ENCODE measurements around the gene MAPK8IP3.
"Not testable (repeated sequence)": the region's sequence is repeated elsewhere in the genome, so short reads cannot be mapped to it uniquely, and the experiment has no call there.

The MAPK8IP3 gene

DNA sequence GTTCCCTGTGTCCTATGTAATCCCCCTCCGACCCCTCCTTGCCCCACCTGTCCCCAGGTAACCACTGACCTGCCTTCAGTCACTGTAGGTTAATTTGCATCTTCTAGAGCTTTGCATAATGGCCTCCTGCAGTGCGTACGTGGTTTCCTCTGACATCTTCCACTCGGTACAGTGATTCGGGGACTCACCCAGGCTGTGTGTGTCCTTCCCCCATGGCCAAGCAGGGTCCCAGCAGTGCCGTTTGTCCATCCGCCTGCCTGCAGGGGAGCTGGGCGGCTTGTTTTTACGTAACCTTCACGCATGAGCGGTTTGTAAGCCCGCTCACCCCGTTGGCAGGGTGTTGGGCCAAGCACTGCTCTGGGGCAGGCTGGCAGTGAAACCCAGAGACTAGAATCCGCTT lies 7.9 kb downstream of the MAPK8IP3 start:
- no peak for DNase-seq

DNA sequence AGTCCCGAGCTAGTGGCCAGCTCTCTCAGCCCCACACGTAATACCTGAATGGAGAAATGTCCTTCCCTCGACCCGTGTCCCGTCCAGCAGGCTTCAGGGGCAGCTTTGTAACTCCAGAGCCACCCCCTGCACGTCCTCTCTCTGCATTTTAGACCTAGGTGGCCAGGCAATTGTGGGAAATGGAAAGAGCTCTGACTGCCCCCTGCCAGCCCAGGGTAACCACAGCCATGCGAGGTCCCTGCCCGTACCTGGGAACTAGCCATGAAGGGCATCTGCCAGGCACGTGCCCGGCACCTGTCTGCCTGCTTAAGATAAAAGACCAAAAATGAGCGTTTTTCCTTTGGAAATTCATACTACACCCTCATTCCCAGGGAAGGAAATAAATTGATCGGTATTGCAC lies 9.2 kb downstream of the MAPK8IP3 start:
- DNase-seq = no peak

DNA sequence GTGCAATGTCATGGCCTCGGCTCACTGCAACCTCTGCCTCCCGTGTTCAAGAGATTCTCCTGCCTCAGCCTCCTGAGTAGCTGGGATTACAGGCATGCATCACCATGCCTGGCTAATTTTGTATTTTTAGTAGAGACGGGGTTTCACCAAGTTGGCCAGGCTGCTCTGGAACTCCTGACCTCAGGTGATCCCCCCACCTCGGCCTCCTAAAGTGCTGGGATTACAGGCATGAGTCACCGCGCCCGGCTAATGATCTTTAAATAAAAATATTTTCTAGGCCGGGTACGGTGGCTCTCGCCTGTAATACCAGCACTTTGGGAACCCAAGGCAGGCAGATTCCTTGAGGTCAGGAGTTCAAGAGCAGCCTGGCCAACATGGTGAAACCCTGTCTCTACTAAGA lies 12.2 kb downstream of the MAPK8IP3 start:
- not testable (repeated sequence) for DNase-seq

DNA sequence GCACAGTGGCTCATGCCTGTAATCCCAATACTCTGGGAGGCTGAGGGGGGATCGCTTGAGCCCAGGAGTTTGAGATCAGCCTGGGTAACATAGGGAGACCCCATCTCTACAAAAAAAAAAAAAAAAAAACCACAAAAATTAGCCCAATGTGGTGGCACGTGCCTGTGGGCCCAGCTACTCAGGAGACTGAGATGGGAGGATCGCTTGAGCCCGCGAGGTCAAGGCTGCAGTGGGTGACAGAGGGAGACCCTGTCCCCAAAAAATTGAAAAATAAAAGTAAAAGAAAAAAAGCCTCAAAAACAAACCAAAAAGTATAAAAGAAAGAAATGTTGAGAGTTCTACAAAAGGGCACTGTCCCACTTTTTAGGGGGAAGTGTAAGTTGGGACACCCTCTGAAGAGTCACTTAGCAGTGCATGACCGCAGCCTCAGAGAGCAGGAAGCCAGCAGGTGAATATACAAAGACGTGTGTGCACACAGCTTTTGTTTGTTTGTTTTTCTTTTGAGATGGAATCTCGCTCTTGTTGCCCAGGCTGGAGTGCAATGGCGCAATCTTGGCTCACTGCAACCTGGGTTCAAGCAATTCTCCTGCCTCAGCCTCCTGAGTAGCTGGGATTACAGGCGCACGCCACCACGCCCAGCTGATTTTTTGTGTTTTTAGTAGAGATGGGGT lies 13.7 kb downstream of the MAPK8IP3 start:
- not testable (repeated sequence) for DNase-seq

DNA sequence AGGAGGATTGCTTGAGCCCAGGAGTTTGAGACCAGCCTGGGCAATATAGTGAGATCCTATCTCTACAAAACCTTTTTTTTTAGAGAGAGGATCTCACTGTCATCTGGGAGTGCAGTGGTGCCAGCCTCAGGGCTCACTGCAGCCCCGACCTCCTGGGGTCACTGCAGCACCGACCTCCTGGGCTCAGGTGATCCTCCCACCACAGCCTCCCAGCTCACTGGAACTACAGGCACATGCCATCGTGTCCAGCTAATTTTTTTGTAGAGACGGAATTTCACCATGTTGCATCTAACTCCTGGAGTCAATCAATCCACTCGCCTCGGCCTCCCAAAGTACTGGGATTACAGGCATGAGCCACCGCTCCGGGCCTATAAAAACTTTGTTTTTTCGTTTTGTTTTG lies 15.4 kb downstream of the MAPK8IP3 start:
- DNase-seq = no peak

DNA sequence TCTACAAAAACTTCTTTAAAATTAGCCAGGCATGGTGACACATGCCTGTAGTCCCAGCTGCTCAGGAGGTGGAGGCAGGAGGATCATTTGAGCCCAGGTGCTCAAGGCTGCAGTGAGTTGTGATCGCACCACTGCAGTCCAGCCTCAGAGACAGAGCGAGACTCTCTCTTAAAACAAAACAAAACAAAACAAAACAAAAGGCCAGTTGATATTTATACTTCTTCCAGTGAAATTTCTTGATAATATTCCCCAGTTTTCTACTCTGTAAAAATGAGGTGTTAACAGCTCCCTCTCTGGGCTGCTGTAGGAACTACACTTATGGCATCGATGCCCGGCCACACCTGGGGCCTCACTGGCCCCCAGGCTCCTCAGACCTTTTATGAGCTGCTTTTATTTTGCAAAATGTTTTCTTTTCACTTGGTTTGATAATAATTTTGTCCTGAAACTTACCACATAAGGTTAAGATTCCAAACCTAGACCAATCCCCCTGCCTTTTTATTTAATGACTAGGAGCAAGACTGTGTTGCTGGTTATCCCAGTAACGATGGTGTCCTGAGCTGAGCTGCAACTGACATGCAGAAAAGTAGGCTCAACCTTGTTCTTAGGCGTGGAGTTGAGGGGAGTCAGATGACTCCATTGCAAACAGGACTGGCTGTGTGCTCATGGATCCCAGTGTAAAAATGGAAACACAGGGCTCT lies 17.6 kb downstream of the MAPK8IP3 start:
- peak; percentile 28 for DNase-seq

DNA sequence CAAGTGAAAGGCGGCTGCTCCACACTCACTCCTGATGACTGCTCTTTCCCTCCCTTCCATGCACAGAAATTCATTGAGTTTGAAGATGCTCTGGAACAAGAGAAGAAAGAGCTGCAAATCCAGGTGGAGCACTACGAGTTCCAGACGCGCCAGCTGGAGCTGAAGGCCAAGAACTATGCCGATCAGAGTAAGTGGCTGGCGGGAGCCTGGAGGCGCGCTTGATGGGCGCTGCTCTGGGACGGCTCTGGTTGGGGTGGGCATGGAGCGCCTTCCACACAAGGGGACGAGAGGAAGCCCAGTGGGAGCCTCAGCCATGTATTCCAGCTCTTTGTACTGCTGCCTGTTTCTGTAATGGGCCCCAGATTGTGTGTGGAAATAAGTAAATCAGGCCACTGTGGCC lies 18.5 kb downstream of the MAPK8IP3 start:
- DNase-seq = no peak

DNA sequence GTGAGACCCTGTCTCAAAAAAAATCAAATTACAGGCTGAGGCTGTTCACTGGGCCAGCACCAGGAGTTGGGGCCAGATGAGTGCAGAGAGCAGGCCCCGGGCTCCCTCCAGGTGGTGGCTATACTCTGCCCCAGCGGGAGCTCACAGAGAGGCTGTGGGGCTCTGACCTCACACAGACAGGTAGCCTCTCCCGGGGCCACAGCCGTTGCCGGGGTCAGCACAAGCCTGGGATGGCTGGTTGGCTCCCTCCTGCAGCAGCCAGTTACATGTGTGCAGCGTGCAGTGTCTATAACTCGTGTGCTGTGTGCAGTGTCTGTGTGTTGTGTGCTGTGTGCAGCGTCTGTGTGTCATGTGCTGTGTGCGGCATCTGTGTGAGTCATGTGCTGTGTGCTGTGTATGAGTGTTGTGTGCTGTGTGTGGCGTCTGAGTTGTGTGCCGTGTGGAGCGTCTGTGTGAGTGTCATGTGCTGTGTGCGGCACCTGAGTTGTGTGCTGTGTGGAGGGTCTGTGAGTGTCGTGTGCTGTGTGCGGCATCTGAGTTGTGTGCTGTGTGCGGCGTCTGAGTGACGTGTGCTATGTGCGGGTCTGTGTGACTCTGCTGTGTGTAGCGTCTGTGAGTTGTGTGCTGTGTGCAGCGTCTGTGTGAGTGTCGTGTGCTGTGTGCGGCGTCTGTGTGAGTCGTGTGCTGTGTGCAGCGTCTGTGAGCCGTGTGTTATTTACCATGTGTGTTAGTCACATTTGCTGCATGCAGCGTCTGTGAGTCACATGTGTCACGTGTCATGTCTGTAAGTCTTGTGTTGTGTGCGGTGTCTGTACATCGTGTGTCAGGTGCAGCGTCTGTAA lies 20.9 kb downstream of the MAPK8IP3 start:
- no peak for DNase-seq

DNA sequence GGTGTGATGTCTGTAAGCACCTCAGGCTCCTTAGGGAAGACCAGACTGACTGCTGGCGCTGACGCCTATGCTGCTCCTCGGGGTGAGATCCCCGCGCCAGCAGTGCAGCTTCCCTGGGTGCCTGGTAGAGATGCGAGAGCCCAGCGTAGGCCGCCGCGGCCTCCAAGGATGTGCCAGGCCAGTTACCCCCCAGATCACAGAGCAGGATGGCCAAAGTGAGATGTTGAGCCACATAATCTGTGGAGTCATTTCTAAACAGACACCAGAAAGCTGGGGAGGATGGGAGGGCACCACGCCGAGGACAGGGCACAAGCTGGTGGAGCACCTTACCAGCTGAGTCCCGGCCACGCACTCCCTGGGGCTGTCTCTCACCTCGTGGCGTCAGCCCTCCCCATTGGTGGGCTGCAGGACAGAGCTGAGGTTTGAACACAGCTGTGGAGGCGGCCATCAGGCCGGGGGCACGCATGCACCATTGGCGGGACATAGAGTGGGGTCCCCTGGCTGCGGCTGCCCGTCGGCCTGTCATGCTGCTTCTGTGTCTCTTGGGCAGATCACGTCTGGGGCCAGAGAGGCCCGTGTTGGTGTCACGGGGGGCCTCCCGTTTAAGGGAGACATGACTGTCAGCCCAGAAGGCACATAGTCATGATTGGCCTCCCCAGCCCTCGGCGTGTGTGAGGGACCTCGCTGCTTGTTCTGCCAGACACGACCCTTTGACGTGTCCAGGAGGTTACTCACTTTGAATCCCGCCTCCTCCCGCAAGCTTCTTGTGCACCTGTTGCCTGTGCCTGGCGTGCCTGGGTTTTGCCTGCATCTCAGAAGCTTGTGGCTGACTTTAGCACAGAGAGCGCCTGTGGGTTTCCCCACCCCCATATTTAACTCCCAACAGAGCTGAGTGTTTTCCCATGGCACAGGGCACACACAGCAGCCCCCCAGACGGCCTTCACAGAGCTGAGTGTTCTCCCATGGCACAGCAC lies 21.9 kb downstream of the MAPK8IP3 start:
- no peak for DNase-seq

DNA sequence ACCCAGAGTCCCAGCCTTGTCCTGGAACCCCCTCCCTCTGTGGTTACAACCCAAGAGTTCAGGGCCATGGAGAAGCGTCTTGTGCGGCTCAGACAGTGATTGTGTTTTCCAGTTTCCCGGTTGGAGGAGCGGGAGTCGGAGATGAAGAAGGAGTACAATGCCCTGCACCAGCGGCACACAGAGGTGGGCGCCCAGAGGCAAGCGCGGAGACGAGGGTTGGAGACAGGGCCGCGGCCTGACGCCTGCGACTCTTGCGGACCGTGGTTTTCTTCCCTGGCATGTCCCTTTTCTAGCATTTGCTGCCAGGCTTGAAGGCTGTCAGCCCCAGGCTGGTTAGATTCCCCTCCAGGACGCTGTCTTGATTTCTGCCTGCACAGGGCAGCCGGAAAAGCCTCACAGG lies 23.0 kb downstream of the MAPK8IP3 start:
- no peak for DNase-seq

DNA sequence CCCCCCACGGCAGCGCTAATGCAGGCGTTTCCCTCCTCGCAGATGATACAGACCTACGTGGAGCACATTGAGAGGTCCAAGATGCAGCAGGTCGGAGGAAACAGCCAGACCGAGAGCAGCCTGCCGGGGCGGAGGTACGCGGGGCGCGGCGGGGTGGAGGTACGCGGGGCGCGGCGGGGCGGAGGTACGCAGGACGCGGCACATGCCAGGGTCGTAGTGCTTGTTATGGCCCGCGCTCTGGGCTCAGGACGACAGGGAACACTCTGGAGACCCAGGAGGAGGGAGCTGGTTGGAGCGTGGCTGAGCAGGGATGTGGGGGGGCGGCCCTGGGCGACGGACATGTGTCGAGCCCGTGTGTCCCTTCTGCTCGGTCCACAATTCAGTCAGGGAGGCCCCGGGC lies 23.4 kb downstream of the MAPK8IP3 start:
- DNase-seq = no peak

DNA sequence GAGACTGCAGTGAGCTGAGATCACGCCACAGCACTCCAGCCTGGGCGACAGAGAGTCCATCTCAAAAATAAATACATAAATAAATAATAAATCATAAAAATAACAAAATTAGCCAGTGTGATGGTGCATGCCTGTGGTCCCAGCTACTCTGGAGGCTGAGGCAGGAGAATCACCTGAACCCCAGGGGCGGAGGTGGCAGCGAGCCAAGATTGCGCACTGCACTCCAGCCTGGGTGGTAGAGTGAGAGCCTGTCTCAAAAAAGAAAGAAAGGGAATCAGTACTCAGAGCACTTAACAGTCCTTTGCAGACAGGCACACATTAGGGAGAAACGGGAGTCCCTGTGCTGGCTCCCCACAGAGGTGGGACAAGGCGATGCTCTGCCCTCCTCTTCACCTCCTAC lies 25.1 kb downstream of the MAPK8IP3 start:
- no peak for DNase-seq

DNA sequence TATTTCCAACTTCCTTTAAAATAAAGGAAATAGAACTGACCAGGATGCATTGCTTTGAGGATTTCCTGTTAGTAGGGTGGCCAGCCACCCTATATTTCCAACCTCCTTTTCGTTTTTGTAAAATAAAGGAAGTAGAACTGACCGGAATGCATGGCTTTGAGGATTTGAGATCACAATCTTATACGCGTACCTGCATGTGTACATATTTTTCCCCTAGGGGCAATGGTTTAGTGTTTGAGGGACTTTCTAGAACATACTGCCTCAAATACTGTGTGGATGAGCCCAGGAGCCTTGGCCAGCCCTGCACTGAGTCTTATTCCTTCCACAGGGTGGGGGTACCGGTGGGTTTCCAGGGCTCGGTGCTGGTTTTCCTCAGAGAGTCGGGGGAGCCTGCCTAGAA lies 25.6 kb downstream of the MAPK8IP3 start:
- DNase-seq = no peak

DNA sequence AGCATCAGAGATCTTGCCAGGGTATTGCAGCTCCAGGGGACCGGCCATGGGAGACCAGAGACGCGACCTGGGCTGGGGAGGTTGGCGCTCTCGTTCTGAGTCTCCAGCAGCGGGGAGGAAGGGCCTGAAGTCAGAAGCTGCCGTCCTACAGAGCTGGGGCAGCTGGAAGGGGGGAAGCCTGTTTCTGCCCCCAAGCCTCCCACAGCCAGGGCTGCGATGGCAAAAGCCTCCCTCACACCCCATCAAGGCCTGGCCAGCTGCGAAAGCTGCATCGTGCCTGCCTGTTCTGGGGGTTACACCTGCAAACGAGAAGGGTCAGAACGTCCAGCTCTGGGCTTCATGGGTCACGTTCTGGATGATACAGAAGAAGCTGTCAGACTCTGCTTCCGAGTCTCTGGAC lies 26.1 kb downstream of the MAPK8IP3 start:
- DNase-seq = no peak

DNA sequence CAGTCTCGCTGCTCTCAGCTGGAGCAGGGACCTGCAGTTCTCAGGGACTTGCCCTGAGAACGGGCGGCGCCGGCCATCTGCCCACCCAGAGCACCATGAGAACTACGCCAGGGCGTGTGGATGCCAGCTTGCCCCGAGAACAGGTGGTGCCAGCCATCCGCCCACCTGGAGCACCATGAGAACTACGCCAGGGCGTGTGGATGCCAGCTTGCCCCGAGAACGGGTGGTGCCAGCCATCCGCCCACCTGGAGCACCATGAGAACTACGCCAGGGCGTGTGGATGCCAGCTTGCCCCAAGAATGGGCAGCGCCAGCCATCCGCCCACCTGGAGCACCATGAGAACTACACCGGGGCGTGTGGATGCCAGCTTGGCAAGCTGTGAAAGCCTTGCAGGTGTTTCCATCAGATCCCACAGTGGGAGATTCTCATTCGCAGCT lies 26.6 kb downstream of the MAPK8IP3 start:
- not testable (repeated sequence) for DNase-seq

DNA sequence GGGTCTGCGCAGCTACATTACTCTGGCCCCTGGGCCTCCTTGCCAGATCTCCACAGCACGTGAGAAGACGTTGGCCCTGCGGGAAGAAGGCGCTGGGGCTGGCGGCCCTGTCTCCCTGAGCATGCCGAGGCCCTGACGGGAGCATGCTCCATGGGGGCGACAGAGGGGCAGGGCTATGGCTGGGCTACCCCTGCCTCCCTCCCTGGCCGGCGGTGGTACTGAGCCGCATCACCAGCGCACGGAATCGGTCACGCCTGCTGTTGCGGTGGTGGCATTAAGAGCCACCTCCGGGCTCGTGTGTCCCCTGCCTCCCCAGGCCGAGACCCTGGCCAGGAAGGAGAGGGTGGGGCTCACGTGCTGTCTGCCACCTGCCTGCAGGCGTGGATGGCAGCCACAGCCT lies 28.1 kb downstream of the MAPK8IP3 start:
- no peak for DNase-seq

DNA sequence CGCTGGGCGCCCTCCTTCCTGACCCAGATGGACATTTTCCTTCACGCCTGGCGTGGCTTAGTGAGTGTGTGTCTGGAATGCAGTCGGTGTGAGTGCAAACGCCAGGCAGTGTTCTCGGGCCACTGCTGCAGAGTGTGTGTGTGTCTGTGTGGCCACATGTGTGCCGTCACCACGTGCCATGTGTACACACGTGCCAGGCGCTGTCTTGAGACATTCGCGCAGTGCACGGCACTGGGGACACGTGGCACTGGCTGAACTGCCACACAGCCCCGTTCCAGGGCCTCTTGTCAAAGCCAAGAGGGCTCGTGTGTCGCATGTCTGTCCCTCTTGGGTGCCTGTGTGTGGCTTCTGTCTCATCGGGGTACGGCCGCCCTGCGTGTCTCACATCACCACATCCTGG lies 28.8 kb downstream of the MAPK8IP3 start:
- DNase-seq = no peak

DNA sequence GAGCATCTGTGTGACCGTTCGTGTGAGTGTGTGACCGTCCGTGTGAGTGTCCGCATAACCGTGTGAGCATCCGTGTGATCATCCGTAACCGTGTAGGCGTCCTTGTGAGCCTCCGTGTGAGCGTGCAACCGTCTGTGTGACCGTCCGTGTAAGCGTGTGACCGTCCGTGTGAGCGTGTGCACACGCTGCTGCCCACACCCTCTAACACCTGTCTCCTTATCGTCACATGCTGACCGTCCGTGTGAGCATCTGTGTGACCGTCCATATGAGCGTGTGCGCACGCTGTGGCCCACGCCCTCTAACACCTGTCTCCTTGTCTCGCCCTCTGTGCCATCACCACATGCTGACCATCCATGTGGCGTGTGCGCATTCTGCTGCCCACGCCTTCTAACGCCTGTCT lies 34.2 kb downstream of the MAPK8IP3 start:
- no peak for DNase-seq

DNA sequence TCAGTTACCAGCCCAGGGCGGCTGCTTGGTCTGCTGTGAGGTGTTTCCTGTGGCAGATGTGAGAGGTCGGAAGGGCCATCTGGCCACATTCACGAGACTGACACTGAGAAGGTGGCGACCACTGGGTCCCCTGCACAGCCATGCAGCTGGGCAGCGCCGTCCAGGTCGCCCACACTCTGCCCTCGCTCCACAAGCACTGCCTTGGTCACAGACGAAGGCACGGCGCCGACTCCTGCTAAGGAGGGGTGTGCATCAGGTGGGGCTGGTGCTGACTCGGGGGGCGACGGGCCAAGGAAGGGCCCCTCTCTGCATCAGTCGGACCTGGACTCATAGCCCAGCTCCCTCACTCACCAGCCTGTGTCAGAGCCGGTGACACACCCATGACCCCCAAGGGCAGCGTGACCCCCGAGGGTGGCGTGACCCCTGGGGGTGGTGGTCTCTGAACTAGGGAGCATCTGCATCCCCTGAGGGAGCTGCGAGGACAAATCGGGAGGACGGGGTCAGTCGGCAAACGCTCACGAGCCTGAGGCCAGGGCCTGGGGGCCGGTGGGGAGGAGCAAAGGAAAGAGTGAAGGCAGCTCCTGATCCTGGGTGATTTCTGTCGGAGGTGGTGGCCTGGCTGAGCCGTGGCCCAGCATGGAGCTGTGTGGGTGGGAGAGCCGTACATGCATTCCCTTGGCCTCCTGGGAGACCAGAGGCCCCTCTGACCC lies 34.9 kb downstream of the MAPK8IP3 start:
- DNase-seq = no peak

DNA sequence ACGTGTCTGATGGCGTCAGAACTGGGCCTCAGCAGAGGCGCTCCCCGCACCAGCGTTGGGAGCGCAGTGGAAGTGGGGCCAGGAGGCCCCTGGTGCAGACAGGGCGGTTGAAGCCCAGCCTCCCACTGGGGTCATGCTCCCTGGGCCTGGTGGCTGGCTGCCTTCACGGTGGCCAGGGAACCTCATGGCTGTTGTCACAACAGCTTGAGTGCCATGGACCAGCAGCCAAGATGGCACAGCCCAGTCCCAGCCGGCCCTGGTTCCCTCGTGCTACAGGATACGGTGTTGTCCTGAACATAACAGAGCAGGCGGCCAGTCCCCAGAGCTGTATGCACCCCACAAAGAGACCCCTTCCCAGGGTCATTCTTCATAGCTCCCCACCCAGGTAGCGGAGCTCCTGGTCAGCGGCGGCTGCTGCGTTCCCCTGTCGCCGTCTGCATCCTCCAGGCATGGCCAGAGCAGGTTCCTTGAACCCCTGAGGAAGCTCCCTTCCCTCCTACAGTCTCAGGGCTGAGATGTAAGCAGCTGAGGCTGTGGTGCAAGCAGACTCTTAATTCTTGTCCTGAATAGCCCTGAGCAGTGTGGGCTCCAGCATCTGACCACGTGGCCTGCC lies 35.7 kb downstream of the MAPK8IP3 start:
- DNase-seq = peak; percentile 2
